ENCODE measurements around the gene TSPAN31. TPM values are rescaled to one million over a fixed set of nuclear protein-coding genes. Genes with fewer than 3 reads are reported as not detected.

TSPAN31 gene
- polyA plus RNA-seq, 1 donor (not counting 4 experiments of a cell fraction or from before 2014, with no cell fraction given), result 47.7 TPM

GRCh38 chr12:57753756-57754337 is 9.0 kb downstream of the TSPAN31 start:
- TF ChIP-seq CTCF (optimal IDR thresholded peaks at IDR 0.05 in 1 of 3, IDR thresholded peaks at IDR 0.05 in 1 of 3, conservative IDR thresholded peaks at IDR 0.05 in 1 of 3; ENCODE audit: extremely low read depth in 1 of 3, insufficient read depth in 2 of 3, low read length in 3 of 3), result no peak
- TF ChIP-seq EZH2 (IDR thresholded peaks at IDR 0.05; ENCODE audit: low read length), result no peak
- Histone ChIP-seq H3K9ac (ENCODE audit: control insufficient read depth, extremely low read depth, insufficient read depth, low read length) (no peak overlapping the region), H3K27ac (ENCODE audit: control insufficient read depth, insufficient read depth, low read length) (no peak overlapping the region), H3K79me2 (ENCODE audit: control insufficient read depth, insufficient read depth, low read length) (peaks cover 19% of the 10 kb centered on the region), H3K27me3 (ENCODE audit: control insufficient read depth, extremely low read depth, insufficient read depth, low read length) (no peaks in the 10 kb centered on the region), H3K36me3 (ENCODE audit: control insufficient read depth in 2 of 2, extremely low read depth in 1 of 2, insufficient read depth in 2 of 2, low read length in 2 of 2) (peaks cover 9 to 25% of the 10 kb centered on the region in 2 experiments), H3K4me1 (ENCODE audit: control insufficient read depth, extremely low read depth, insufficient read depth, low read length) (peaks cover 39% of the 10 kb centered on the region), H3K9me1 (ENCODE audit: control insufficient read depth, extremely low read depth, insufficient read depth, low read length) (no peaks in the 10 kb centered on the region), H3K9me3 (ENCODE audit: control insufficient read depth, low read depth, low read length) (no peaks in the 10 kb centered on the region), H3K4me2 (ENCODE audit: control insufficient read depth, extremely low read depth, insufficient read depth, low read depth, low read length) (no peak overlapping the region), H4K20me1 (ENCODE audit: control insufficient read depth, extremely low read depth, insufficient read depth, low read length) (peaks cover under 1% of the 10 kb centered on the region), H2AFZ (ENCODE audit: control insufficient read depth, low read length) (no peak overlapping the region), H3K4me3 (ENCODE audit: control insufficient read depth in 2 of 3, extremely low read depth in 1 of 3, insufficient read depth in 2 of 3, low read depth in 1 of 3, low read length in 3 of 3) (no peak overlapping the region)
- FAIRE-seq, result no peak
- DNase-seq (ENCODE audit: low read depth, low spot score), result no peak
- dilution Hi-C loops (cut with MboI; ENCODE audit: extremely low pct_ligation_motif_present, low sequenced_read_pairs), result no loop called here

GRCh38 chr12:57754411-57755193 is 9.8 kb downstream of the TSPAN31 start, which contains the start of gene MARCHF9:
Gene MARCHF9, plus strand, starts transcription at chr12:57755103. Its CDS starts 426 bp downstream, at chr12:57755529.
- no peak for TF ChIP-seq EZH2 (IDR thresholded peaks at IDR 0.05; ENCODE audit: low read length)
- no peak for TF ChIP-seq CTCF (optimal IDR thresholded peaks at IDR 0.05 in 1 of 3, IDR thresholded peaks at IDR 0.05 in 1 of 3, conservative IDR thresholded peaks at IDR 0.05 in 1 of 3; ENCODE audit: extremely low read depth in 1 of 3, insufficient read depth in 2 of 3, low read length in 3 of 3)
- H3K36me3 ChIP-seq (ENCODE audit: control insufficient read depth in 2 of 2, extremely low read depth in 1 of 2, insufficient read depth in 2 of 2, low read length in 2 of 2), result peaks cover 7 to 26% of the 10 kb centered on the region in 2 experiments
- H3K9me3 ChIP-seq (ENCODE audit: control insufficient read depth, low read depth, low read length), result no peaks in the 10 kb centered on the region
- no peaks in the 10 kb centered on the region for H3K9me1 ChIP-seq (ENCODE audit: control insufficient read depth, extremely low read depth, insufficient read depth, low read length)
- no peak for DNase-seq (ENCODE audit: low read depth, low spot score)
- peaks cover 19% of the 10 kb centered on the region for H3K79me2 ChIP-seq (ENCODE audit: control insufficient read depth, insufficient read depth, low read length)
- FAIRE-seq, result no peak
- H3K4me1 ChIP-seq (ENCODE audit: control insufficient read depth, extremely low read depth, insufficient read depth, low read length), result peaks cover 39% of the 10 kb centered on the region
- H3K4me2 ChIP-seq (ENCODE audit: control insufficient read depth, extremely low read depth, insufficient read depth, low read depth, low read length), result peak within 1 kb of the TSS; percentile 78
- H4K20me1 ChIP-seq (ENCODE audit: control insufficient read depth, extremely low read depth, insufficient read depth, low read length), result peaks cover 2% of the 10 kb centered on the region
- H3K27me3 ChIP-seq (ENCODE audit: control insufficient read depth, extremely low read depth, insufficient read depth, low read length), result no peaks in the 10 kb centered on the region
- dilution Hi-C loops (cut with MboI; ENCODE audit: extremely low pct_ligation_motif_present, low sequenced_read_pairs), result no loop called here
- peak within 1 kb of the TSS; percentile 58 for H3K9ac ChIP-seq (ENCODE audit: control insufficient read depth, extremely low read depth, insufficient read depth, low read length)
- H3K27ac ChIP-seq (ENCODE audit: control insufficient read depth, insufficient read depth, low read length), result no peak within 1 kb of the TSS
- H2AFZ ChIP-seq (ENCODE audit: control insufficient read depth, low read length), result peak within 1 kb of the TSS; percentile 7
- peak within 1 kb of the TSS; percentile 56 to 73 (median 69) for H3K4me3 ChIP-seq (ENCODE audit: control insufficient read depth in 2 of 3, extremely low read depth in 1 of 3, insufficient read depth in 2 of 3, low read depth in 1 of 3, low read length in 3 of 3)

All from keratinocyte (primary cell).